CD4-positive, alpha-beta T cell treated with Interleukin-15 for 4 hours (primary cell): ENCODE results near the gene SMCR8.
"Not testable (repeated sequence)": the region's sequence is repeated elsewhere in the genome, so short reads cannot be mapped to it uniquely, and the experiment has no call there.

ENCODE experiments used
- DNase-seq: peaks from one replicate; pipeline ENCODE4 v3.0.0-alpha.2; 2020; ENCODE audit warnings: low spot score

The SMCR8 gene

DNA sequence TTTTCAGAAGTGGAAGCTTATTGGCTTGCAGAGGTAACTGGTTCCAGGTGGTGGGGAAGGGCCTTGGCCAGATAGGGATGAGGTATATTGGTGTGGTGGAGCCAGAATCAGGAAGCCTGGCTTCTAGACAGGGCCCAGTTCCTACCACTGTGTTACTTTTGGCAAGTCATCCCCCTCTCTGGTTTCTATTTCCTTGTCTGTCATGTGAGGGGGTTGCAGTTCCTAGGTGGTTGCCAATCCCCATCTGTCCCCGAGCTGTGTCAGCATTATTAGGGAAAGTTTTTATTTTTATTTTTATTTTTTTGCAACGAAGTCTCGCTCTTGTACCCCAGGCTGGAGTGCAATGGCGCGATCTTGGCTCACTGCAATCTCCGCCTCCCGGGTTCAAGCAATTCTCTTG, 3.0 kb downstream of the SMCR8 start:
- DNase-seq: no peak

DNA sequence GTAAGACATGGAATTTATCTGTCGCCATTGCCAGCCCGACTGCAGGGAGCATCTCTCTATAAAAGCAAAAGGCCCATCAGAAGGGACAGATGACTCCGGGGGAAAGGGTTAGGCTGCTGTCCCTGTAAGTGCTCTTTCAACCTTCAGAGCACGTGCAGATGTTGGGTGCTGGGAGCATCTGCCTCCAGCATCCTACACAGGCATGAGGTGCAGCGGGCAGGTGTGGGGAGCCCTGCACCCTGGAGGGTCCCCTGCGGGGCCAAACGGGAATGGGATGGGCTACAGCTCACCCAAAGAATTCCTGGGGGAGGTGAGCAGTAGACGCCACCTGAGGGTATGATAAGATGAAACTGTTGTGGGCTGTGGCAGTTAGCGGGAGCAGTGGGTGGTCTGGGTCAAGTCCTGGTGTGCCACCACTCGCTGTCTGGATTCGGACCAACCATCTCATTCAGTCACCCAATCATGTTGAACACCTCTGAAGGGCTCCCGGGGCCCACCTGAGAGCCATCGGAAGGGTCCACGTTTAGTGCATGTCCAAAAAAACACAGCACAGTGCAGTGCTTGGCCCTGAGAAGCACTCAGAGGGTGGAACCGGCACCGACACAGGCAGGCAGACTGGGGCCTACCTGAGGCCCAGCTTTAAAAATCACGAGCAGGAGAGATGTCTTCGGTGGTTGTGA, 3.8 kb downstream of the SMCR8 start:
- no peak for DNase-seq

- peak; percentile 13 for DNase-seq
These were observed 4.6 kb downstream of the SMCR8 start for GRCh38 chr17:18319604-18320256.

DNA sequence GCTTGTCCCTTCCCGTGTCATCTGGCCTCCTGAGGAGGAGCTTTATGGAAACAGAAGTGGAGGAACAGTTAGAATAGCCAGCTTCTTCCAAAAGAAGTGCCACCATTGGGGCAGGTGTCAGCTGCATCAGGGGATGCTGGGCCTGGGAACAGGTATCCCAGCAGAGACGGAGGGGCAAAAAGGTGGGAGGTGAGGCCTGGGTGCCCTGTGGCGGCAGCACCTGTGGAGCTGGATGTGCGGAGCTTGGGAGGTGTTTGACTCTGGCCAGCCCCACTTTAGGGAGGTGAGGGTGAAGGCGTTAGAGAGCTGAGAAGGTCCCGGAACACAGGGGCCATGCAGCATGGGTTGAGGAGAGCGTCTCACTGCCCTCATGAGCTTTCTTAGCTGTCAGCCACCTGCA, 5.2 kb downstream of the SMCR8 start:
- no peak for DNase-seq

- DNase-seq: no peak
These were observed 6.2 kb downstream of the SMCR8 start for GRCh38 chr17:18321309-18321708.

- DNase-seq: no peak
These were observed 7.4 kb downstream of the SMCR8 start for GRCh38 chr17:18322522-18322921.

GRCh38 chr17:18323007-18323406, 7.9 kb downstream of the SMCR8 start:
- no peak for DNase-seq

DNA sequence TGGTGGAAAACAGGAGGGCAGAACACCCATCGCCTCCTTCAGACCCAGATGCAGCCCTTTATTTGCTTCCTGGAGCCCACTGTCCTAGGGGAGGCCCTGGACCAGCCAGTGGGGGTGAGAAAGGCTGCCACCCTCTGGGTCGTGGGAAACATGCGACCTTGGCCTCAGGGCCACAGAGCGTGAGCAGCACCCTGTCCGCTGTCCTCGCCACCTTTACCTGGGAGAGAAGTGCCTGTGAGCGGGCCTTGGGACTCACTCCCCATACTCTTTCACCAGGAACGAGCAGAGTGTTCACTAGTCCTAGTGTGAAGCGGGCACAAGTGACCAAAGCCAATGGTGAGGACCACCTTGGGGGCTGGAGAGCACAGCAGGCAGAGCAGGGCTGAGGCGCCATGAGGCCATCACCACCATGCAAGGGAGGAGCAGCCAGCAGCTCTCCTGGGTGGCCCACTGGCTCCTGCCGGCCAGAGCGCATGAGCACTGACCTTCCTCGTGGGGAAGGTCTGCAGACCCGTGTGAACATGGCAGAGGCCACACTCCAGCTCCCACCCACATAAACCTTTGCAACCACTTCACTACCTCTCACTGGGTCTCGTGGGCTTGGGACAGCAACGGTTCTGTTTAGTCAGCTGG, 8.5 kb downstream of the SMCR8 start:
- no peak for DNase-seq

GRCh38 chr17:18324140-18325050, 9.3 kb downstream of the SMCR8 start:
- no peak for DNase-seq

DNA sequence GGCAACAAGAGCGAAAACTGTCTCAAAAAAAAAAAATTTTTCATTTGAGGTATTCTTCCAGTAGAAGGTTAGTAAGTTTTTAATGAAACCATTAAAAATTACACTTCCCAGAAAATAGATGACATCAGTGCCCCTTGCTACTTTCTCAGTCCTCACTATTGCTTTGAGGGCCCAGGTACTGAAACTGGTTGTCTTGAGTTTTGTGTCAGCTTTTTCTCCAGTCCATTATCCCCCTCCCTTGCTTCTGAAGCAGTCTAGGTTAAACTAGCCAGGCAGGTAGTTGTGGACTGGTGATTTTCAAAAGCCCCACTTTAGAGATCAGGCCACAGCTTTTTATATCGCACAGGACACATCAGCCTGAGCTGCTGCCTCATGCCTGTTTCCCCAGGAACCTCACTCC, 10.9 kb downstream of the SMCR8 start:
- no peak for DNase-seq

GRCh38 chr17:18326572-18326971, 11.5 kb downstream of the SMCR8 start:
- DNase-seq: no peak

GRCh38 chr17:18327093-18327492, 12.0 kb downstream of the SMCR8 start:
- no peak for DNase-seq

DNA sequence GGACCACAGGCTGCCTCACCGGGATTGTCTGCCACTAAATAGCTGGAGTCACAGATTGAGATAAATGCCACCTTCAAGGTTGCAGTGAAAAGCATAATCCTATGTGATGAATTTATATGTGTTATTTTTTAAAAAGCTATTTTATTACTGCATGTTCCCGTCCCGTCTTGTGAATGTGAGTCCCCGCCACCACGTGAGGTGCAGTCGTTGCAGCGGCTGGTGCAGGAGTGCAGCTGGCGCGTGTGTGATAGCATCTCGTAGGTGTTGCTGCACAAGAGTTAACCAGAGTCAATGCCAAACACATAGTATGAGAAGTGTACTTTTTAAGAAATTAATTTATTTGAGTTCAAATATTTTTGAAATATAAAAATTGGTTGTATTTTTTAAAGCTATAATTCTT, 12.5 kb downstream of the SMCR8 start:
- no peak for DNase-seq

- no peak for DNase-seq
These were observed 13.6 kb downstream of the SMCR8 start for GRCh38 chr17:18328643-18329204.

- peak; percentile 6 for DNase-seq
These were observed 16.8 kb downstream of the SMCR8 start for GRCh38 chr17:18331879-18332278.

DNA sequence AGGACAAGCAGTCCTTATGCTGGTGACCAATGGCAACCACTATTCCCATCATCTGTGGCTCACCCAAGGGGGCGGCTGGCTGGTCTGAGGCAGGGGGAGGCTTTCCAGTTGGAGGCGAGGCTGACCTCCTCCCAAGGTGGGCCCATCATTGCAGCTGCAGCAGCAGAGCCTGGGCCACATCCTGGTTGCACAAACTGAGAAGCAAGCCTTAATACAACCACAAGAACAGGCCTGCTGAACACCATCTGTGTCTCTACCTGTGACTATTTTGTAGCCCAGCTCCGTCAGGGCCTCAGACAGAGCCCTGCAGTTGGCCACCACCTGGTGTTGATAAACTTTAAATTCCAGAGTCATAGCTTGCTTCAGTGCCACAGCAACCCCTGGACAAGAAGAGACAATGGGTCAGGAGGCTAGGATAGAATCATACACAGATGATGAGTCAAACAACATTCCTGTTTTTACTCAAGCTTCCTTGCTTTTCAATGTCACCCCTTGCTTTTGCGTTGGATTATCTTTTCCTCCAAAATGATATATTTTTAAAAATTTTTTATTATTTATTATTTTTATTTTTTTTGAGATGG, 17.9 kb downstream of the SMCR8 start:
- DNase-seq: no peak

DNA sequence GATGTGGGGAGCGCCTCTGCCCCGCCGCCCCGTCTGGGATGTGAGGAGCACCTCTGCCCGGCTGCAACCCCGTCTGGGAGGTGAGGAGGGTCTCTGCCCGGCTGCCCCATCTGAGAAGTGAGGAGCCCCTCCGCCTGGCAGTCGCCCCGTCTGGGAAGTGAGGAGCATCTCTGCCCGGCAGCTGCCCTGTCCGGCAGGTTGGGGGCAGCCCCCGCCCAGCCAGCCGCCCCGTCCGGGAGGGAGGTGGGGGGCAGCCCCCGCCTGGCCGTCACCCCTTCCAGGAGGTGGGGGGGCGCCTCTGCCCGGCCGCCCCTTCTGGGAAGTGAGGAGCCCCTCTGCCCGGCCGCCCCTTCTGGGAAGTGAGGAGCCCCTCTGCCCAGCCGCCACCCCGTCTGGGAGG, 23.1 kb downstream of the SMCR8 start:
- DNase-seq: not testable (repeated sequence)

DNA sequence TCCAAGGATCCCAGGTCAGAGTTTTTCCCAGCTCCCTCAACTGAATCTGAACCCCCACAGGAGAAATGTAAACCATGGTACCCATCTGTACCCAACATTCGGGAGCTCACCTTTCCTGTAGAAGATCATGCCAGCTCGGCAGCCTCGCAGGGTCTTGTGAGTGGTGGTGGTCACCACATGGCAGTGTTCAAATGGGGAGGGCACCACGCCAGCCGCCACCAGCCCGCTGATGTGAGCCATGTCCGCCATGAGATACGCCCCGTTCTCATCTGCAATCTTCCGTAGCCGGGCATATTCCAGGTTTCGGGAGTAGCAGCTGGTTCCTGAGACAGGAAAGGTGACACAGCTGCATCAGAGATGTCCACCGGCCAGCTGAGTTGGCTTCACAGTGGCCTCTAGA, 24.8 kb downstream of the SMCR8 start:
- no peak for DNase-seq

DNA sequence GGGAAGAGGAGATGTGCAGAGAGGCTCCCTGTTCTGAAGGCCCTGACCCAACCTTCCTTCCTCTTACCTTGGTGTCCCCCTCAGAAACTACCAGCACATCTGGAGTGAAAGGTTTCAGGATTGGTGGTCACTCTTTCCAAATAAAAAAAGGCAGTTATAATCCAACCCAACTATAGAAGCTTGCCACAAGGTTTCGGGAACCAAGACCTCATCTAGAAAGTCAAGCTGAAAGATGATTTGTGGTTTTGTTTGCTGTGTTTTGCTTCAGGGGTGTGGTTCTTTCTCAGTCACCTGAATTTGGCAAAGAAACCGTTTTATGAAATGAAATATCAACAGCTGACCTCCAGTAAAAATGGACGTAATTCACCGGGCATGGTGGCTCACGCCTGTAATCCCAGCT, 28.9 kb downstream of the SMCR8 start:
- DNase-seq: no peak

- no peak for DNase-seq
These were observed 38.4 kb downstream of the SMCR8 start for GRCh38 chr17:18353541-18353940.

DNA sequence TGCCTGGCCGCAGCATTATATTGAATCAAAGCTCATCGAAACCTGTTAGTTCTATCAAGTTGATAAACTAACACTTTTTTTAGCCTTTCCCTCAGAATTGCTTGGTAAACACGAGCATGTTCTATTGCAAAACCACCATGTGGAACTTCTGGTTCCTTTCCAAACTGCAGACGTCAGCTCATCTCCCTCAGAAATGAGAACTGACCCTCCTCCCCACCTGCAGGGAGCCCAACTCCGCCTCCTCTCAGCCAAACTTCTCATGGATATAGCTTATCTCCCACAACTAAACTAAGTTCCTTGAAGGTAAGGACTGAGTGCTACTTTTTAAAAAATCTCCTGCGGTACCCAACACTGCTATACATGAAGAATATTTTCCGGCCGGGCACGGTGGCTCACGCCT, 41.5 kb downstream of the SMCR8 start:
- no peak for DNase-seq

GRCh38 chr17:18360518-18360917, 45.4 kb downstream of the SMCR8 start:
- no peak for DNase-seq
